NCI-H1417 (cell line): ENCODE results near the gene ERC1.
A peak's percentile ranks its signal among the peaks of the same experiment; 100 is the strongest.
"Not testable (repeated sequence)": the region's sequence is repeated elsewhere in the genome, so short reads cannot be mapped to it uniquely, and the experiment has no call there.

Source experiments
- DNase-seq, 3 experiments: peaks; one replicate each; lab custom pipeline; 2025; lab: John Stamatoyannopoulos, UW

Gene ERC1

GRCh38 chr12:1022032-1022970 is 31.3 kb downstream of the ERC1 start:
- no peak for DNase-seq

- DNase-seq = no peak
Measured at GRCh38 chr12:1030779-1031178, 39.8 kb downstream of the ERC1 start.

- no peak for DNase-seq
Measured at GRCh38 chr12:1034243-1034642, 43.2 kb downstream of the ERC1 start.

- no peak for DNase-seq
Measured at GRCh38 chr12:1034751-1035457, 43.9 kb downstream of the ERC1 start.

- DNase-seq = no peak
Measured at GRCh38 chr12:1041478-1041877, 50.5 kb downstream of the ERC1 start.

GRCh38 chr12:1044199-1044598 is 53.2 kb downstream of the ERC1 start:
- no peak for DNase-seq

GRCh38 chr12:1044696-1045095 is 53.7 kb downstream of the ERC1 start:
- DNase-seq = no peak

- DNase-seq = no peak
Measured at GRCh38 chr12:1046727-1047126, 55.7 kb downstream of the ERC1 start.

- DNase-seq = peak in 1 of 3 experiments; percentile 10
Measured at GRCh38 chr12:1047898-1048660, 57.1 kb downstream of the ERC1 start.

- no peak for DNase-seq
Measured at GRCh38 chr12:1050059-1050707, 59.2 kb downstream of the ERC1 start.

- DNase-seq = not testable (repeated sequence)
Measured at GRCh38 chr12:1051672-1052071, 60.6 kb downstream of the ERC1 start.

GRCh38 chr12:1053690-1054089 is 62.7 kb downstream of the ERC1 start:
- no peak for DNase-seq

GRCh38 chr12:1054117-1054870 is 63.3 kb downstream of the ERC1 start:
- peak in 2 of 3 experiments; percentile 10 to 67 for DNase-seq

- DNase-seq = peak in 1 of 3 experiments; percentile 20
Measured at GRCh38 chr12:1056390-1056789, 65.4 kb downstream of the ERC1 start.

GRCh38 chr12:1058423-1058822 is 67.4 kb downstream of the ERC1 start:
- DNase-seq = no peak

- DNase-seq = no peak
Measured at GRCh38 chr12:1059162-1059561, 68.1 kb downstream of the ERC1 start.

- DNase-seq = no peak
Measured at GRCh38 chr12:1063852-1064251, 72.8 kb downstream of the ERC1 start.

- no peak for DNase-seq
Measured at GRCh38 chr12:1064317-1064716, 73.3 kb downstream of the ERC1 start.

GRCh38 chr12:1065629-1066028 is 74.6 kb downstream of the ERC1 start:
- DNase-seq = no peak

- DNase-seq = no peak
Measured at GRCh38 chr12:1069846-1070245, 78.8 kb downstream of the ERC1 start.

GRCh38 chr12:1071182-1071581 is 80.2 kb downstream of the ERC1 start:
- DNase-seq = no peak
